ENCODE measurements around the gene ZEB2.

ZEB2 gene

DNA sequence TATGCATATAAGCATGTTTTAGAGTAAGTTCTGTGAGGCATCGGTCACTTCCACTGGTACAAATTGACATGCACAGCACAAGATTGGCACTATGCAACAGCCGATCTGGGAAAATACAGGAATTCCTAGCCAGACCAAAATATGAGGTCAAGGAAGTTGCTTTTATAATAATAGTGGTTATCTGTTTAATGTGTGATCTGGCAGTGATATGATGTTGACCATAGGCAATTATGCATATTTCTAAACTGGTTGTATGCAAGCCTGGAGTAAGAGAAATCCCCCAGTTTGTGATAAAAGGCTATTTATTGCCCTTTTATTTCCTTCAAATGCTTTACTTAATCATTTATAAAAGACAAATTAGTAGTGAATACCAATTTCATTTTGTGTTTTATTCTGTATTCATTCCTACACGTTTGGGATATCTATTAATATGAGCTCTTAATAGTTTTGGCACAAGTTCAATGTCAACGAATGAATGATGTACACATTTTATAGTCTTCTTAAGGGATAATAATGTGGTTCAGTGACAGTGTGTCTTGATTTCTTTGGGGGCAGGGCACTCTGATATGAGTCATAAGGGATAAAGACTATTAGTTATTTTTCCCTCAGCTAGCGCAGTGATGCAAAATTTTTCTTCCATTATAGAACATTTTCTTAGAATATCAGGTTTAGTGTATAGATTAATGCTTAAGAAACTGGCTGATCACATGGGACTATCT is 34.7 kb upstream of the ZEB2 start:
- H3K27ac ChIP-seq (ENCODE audit: low read depth, low read length): no peak overlapping the region
- TF ChIP-seq, protein P1, sequence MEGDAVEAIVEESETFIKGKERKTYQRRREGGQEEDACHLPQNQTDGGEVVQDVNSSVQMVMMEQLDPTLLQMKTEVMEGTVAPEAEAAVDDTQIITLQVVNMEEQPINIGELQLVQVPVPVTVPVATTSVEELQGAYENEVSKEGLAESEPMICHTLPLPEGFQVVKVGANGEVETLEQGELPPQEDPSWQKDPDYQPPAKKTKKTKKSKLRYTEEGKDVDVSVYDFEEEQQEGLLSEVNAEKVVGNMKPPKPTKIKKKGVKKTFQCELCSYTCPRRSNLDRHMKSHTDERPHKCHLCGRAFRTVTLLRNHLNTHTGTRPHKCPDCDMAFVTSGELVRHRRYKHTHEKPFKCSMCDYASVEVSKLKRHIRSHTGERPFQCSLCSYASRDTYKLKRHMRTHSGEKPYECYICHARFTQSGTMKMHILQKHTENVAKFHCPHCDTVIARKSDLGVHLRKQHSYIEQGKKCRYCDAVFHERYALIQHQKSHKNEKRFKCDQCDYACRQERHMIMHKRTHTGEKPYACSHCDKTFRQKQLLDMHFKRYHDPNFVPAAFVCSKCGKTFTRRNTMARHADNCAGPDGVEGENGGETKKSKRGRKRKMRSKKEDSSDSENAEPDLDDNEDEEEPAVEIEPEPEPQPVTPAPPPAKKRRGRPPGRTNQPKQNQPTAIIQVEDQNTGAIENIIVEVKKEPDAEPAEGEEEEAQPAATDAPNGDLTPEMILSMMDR (IDR thresholded peaks at IDR 0.05; ENCODE audit: low read depth, low read length, poor library complexity, severe bottlenecking): no peak
- no peak for TF ChIP-seq EZH2phosphoT487 (IDR thresholded peaks at IDR 0.05; ENCODE audit: borderline replicate concordance, low read length)
- H3K79me2 ChIP-seq (ENCODE audit: control insufficient read depth, low read length): no peaks in the 10 kb centered on the region
- H3K4me3 ChIP-seq (ENCODE audit: low read length): no peak overlapping the region
- H3K4me2 ChIP-seq (ENCODE audit: low read length): no peak overlapping the region
- no peaks in the 10 kb centered on the region for H4K20me1 ChIP-seq (ENCODE audit: control insufficient read depth, insufficient read depth, low read depth, low read length)
- H3K9me3 ChIP-seq (ENCODE audit: control insufficient read depth, insufficient read depth, low read length): no peaks in the 10 kb centered on the region
- no peaks in the 10 kb centered on the region for H3K36me3 ChIP-seq (ENCODE audit: control insufficient read depth, low read length)
- H3F3A ChIP-seq (ENCODE audit: control insufficient read depth, insufficient read depth): no peaks in the 10 kb centered on the region
- peaks cover 2% of the 10 kb centered on the region for H3K4me1 ChIP-seq (ENCODE audit: control insufficient read depth, low read length)
- no peaks in the 10 kb centered on the region for H3K9me2 ChIP-seq (replicated peaks; ENCODE audit: control insufficient read depth, low read length)
- no peaks in the 10 kb centered on the region for H3K27me3 ChIP-seq (ENCODE audit: control insufficient read depth, low read length)

DNA sequence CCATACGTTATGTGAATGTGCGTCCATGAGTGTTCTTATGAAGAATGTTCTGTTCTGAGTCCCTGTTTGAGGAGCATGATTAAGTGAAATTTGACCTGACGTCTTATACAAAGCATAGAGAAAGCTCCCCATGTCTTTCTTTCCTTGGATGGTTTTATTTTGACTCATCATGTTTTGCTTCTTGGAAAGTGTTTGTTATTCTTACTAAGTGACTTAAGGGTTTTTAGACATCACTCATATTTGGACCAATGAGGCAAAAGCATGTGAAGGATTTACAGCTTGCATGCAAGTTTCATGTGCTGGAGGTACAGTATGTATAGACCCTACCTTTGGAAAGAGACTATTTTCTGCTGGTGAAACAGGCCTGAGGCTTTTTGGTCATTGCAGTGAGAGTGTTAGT is 33.5 kb upstream of the ZEB2 start:
- Histone ChIP-seq H3K4me2 (ENCODE audit: low read length) (no peak overlapping the region), H3K9me2 (replicated peaks; ENCODE audit: control insufficient read depth, low read length) (no peaks in the 10 kb centered on the region), H3K4me3 (ENCODE audit: low read length) (no peak overlapping the region), H3F3A (ENCODE audit: control insufficient read depth, insufficient read depth) (no peaks in the 10 kb centered on the region), H3K27ac (ENCODE audit: low read depth, low read length) (no peak overlapping the region), H3K79me2 (ENCODE audit: control insufficient read depth, low read length) (no peaks in the 10 kb centered on the region), H3K36me3 (ENCODE audit: control insufficient read depth, low read length) (no peaks in the 10 kb centered on the region), H4K20me1 (ENCODE audit: control insufficient read depth, insufficient read depth, low read depth, low read length) (no peaks in the 10 kb centered on the region), H3K9me3 (ENCODE audit: control insufficient read depth, insufficient read depth, low read length) (no peaks in the 10 kb centered on the region), H3K27me3 (ENCODE audit: control insufficient read depth, low read length) (no peaks in the 10 kb centered on the region), H3K4me1 (ENCODE audit: control insufficient read depth, low read length) (peaks cover 15% of the 10 kb centered on the region)
- TF ChIP-seq, protein P1 (IDR thresholded peaks at IDR 0.05; ENCODE audit: low read depth, low read length, poor library complexity, severe bottlenecking): no peak
- no peak for TF ChIP-seq EZH2phosphoT487 (IDR thresholded peaks at IDR 0.05; ENCODE audit: borderline replicate concordance, low read length)

GRCh38 chr2:144552821-144553220 is 32.9 kb upstream of the ZEB2 start:
- no peaks in the 10 kb centered on the region for H3K79me2 ChIP-seq (ENCODE audit: control insufficient read depth, low read length)

More at GRCh38 chr2:144552821-144553220, 32.9 kb upstream of the ZEB2 start:
- H3K4me2 ChIP-seq (ENCODE audit: low read length): no peak overlapping the region
- H3K36me3 ChIP-seq (ENCODE audit: control insufficient read depth, low read length): no peaks in the 10 kb centered on the region
- TF ChIP-seq EZH2phosphoT487 (IDR thresholded peaks at IDR 0.05; ENCODE audit: borderline replicate concordance, low read length): no peak
- TF ChIP-seq, protein P1 (IDR thresholded peaks at IDR 0.05; ENCODE audit: low read depth, low read length, poor library complexity, severe bottlenecking): no peak
- no peaks in the 10 kb centered on the region for H4K20me1 ChIP-seq (ENCODE audit: control insufficient read depth, insufficient read depth, low read depth, low read length)
- no peaks in the 10 kb centered on the region for H3K9me3 ChIP-seq (ENCODE audit: control insufficient read depth, insufficient read depth, low read length)
- no peaks in the 10 kb centered on the region for H3K27me3 ChIP-seq (ENCODE audit: control insufficient read depth, low read length)
- H3K9me2 ChIP-seq (replicated peaks; ENCODE audit: control insufficient read depth, low read length): no peaks in the 10 kb centered on the region
- H3F3A ChIP-seq (ENCODE audit: control insufficient read depth, insufficient read depth): no peaks in the 10 kb centered on the region
- no peak overlapping the region for H3K4me3 ChIP-seq (ENCODE audit: low read length)
- H3K4me1 ChIP-seq (ENCODE audit: control insufficient read depth, low read length): peaks cover 20% of the 10 kb centered on the region
- H3K27ac ChIP-seq (ENCODE audit: low read depth, low read length): no peak overlapping the region
